Mucosa of stomach (tissue), 1 donor: ENCODE results near the gene GRID2.

ENCODE experiments used
- H3K27me3 ChIP-seq: one replicate; pipeline ENCODE4 v1.7.0; 2013; ENCODE audit warnings: mild to moderate bottlenecking, low read length; ENCODE audit not compliant: control insufficient read depth, insufficient read depth
- H3K36me3 ChIP-seq: one replicate; pipeline ENCODE4 v1.7.0; 2013; ENCODE audit warnings: low read length; ENCODE audit not compliant: control insufficient read depth, insufficient read depth
- H3K4me1 ChIP-seq: one replicate; pipeline ENCODE4 v1.7.0; 2013; ENCODE audit warnings: mild to moderate bottlenecking, low read length; ENCODE audit not compliant: control insufficient read depth, insufficient read depth
- H3K4me3 ChIP-seq: one replicate; pipeline ENCODE4 v1.7.0; 2013; ENCODE audit warnings: low read length
- H3K9ac ChIP-seq: one replicate; pipeline ENCODE4 v1.7.0; 2013; ENCODE audit warnings: mild to moderate bottlenecking, low read length, moderate library complexity
- H3K9me3 ChIP-seq: one replicate; pipeline ENCODE4 v1.7.0; 2013; ENCODE audit warnings: mild to moderate bottlenecking, low read length, moderate library complexity; ENCODE audit not compliant: control insufficient read depth
- donor health status: Pancreatic carcinoma.

GRID2 gene

GRCh38 chr4:93373893-93374860, 1070.4 kb downstream of the GRID2 start:
- Histone ChIP-seq H3K27me3 (no peaks in the 10 kb centered on the region), H3K36me3 (no peaks in the 10 kb centered on the region), H3K9ac (no peak overlapping the region), H3K4me3 (no peak overlapping the region), H3K4me1 (no peaks in the 10 kb centered on the region), H3K9me3 (no peaks in the 10 kb centered on the region)

- no peak overlapping the region for H3K9ac ChIP-seq
- H3K4me1 ChIP-seq = no peaks in the 10 kb centered on the region
- H3K4me3 ChIP-seq = no peak overlapping the region
- H3K27me3 ChIP-seq = no peaks in the 10 kb centered on the region
- no peaks in the 10 kb centered on the region for H3K36me3 ChIP-seq
- no peaks in the 10 kb centered on the region for H3K9me3 ChIP-seq
Measured at GRCh38 chr4:93384241-93384640, 1080.5 kb downstream of the GRID2 start.

- Histone ChIP-seq H3K4me1 (no peaks in the 10 kb centered on the region), H3K36me3 (no peaks in the 10 kb centered on the region), H3K9me3 (no peaks in the 10 kb centered on the region), H3K27me3 (no peaks in the 10 kb centered on the region), H3K9ac (no peak overlapping the region), H3K4me3 (no peak overlapping the region)
Measured at GRCh38 chr4:93384887-93385286, 1081.1 kb downstream of the GRID2 start.

- Histone ChIP-seq H3K27me3 (no peaks in the 10 kb centered on the region), H3K4me3 (no peak overlapping the region), H3K4me1 (no peaks in the 10 kb centered on the region), H3K36me3 (no peaks in the 10 kb centered on the region), H3K9ac (no peak overlapping the region), H3K9me3 (no peaks in the 10 kb centered on the region)
Measured at GRCh38 chr4:93394545-93395081, 1090.8 kb downstream of the GRID2 start.

- no peaks in the 10 kb centered on the region for H3K36me3 ChIP-seq
- no peak overlapping the region for H3K4me3 ChIP-seq
- H3K9ac ChIP-seq = no peak overlapping the region
- H3K27me3 ChIP-seq = no peaks in the 10 kb centered on the region
- no peaks in the 10 kb centered on the region for H3K9me3 ChIP-seq
- H3K4me1 ChIP-seq = no peaks in the 10 kb centered on the region
Measured at GRCh38 chr4:93396272-93396671, 1092.5 kb downstream of the GRID2 start.

- Histone ChIP-seq H3K4me1 (no peaks in the 10 kb centered on the region), H3K36me3 (no peaks in the 10 kb centered on the region), H3K9me3 (no peaks in the 10 kb centered on the region), H3K9ac (no peak overlapping the region), H3K27me3 (no peaks in the 10 kb centered on the region), H3K4me3 (no peak overlapping the region)
Measured at GRCh38 chr4:93403571-93403970, 1099.8 kb downstream of the GRID2 start.

- H3K27me3 ChIP-seq = no peaks in the 10 kb centered on the region
- H3K9ac ChIP-seq = no peak overlapping the region
- H3K4me1 ChIP-seq = no peaks in the 10 kb centered on the region
- H3K9me3 ChIP-seq = no peaks in the 10 kb centered on the region
- no peaks in the 10 kb centered on the region for H3K36me3 ChIP-seq
- no peak overlapping the region for H3K4me3 ChIP-seq
Measured at GRCh38 chr4:93407493-93408275, 1103.9 kb downstream of the GRID2 start.

GRCh38 chr4:93409035-93409434, 1105.3 kb downstream of the GRID2 start:
- Histone ChIP-seq H3K27me3 (no peaks in the 10 kb centered on the region), H3K4me3 (no peak overlapping the region), H3K4me1 (no peaks in the 10 kb centered on the region), H3K9me3 (no peaks in the 10 kb centered on the region), H3K9ac (no peak overlapping the region), H3K36me3 (no peaks in the 10 kb centered on the region)

GRCh38 chr4:93414041-93414550, 1110.3 kb downstream of the GRID2 start:
- no peak overlapping the region for H3K9ac ChIP-seq
- no peak overlapping the region for H3K4me3 ChIP-seq
- H3K36me3 ChIP-seq = no peaks in the 10 kb centered on the region
- H3K27me3 ChIP-seq = no peaks in the 10 kb centered on the region
- H3K4me1 ChIP-seq = no peaks in the 10 kb centered on the region
- H3K9me3 ChIP-seq = no peaks in the 10 kb centered on the region

- H3K4me1 ChIP-seq = no peaks in the 10 kb centered on the region
- no peaks in the 10 kb centered on the region for H3K27me3 ChIP-seq
- H3K9me3 ChIP-seq = no peaks in the 10 kb centered on the region
- no peak overlapping the region for H3K9ac ChIP-seq
- no peaks in the 10 kb centered on the region for H3K36me3 ChIP-seq
- no peak overlapping the region for H3K4me3 ChIP-seq
Measured at GRCh38 chr4:93416344-93417128, 1112.8 kb downstream of the GRID2 start.

- H3K36me3 ChIP-seq = no peaks in the 10 kb centered on the region
- H3K9me3 ChIP-seq = no peaks in the 10 kb centered on the region
- no peaks in the 10 kb centered on the region for H3K27me3 ChIP-seq
- H3K4me1 ChIP-seq = no peaks in the 10 kb centered on the region
- H3K9ac ChIP-seq = no peak overlapping the region
- H3K4me3 ChIP-seq = no peak overlapping the region
Measured at GRCh38 chr4:93431371-93431770, 1127.6 kb downstream of the GRID2 start.
